Left lung (tissue), 10 donors: Measurements from ENCODE around the gene PTPN13. TPM values are rescaled to one million over a fixed set of nuclear protein-coding genes. Genes with fewer than 3 reads are reported as not detected.

ENCODE experiments used
- ATAC-seq: fragments of 200-7000 bp; cut with Tn5 transposase; one replicate; pipeline ENCODE4 v1.9.1; 2020; ENCODE audit warnings: moderate library complexity
- DNase-seq, 4 donors: peaks; one replicate each; pipeline ENCODE4 v3.0.0-alpha.2; 2013 to 2020
- H3K27ac ChIP-seq, 2 donors: fragments of 200-600 bp; sonication (generic) in 1 of 2; one replicate each; pipeline versions ENCODE4 v1.5.0 to v1.8.0; 2020 to 2021
- H3K27me3 ChIP-seq, 2 donors: fragments of 200-600 bp; sonication (generic) in 1 of 2; one replicate each; pipeline versions ENCODE4 v1.5.0 to v1.8.0; 2020 to 2021
- H3K36me3 ChIP-seq, 2 donors: fragments of 200-600 bp; sonication (generic) in 1 of 2; one replicate each; pipeline versions ENCODE4 v1.5.0 to v1.8.0; 2020 to 2021
- H3K4me1 ChIP-seq, 2 donors: fragments of 200-600 bp; one replicate each; pipeline ENCODE4 v1.8.0; 2021
- H3K4me3 ChIP-seq, 2 donors: fragments of 200-600 bp; sonication (generic) in 1 of 2; one replicate each; pipeline versions ENCODE4 v1.5.0 to v1.8.0; 2020 to 2021; ENCODE audit warnings: mild to moderate bottlenecking in 1 of 2
- H3K9me3 ChIP-seq, 2 donors: fragments of 200-600 bp; sonication (generic) in 1 of 2; one replicate each; pipeline versions ENCODE4 v1.5.0 to v1.8.0; 2020 to 2021
- CTCF ChIP-seq, 2 donors: fragments of 200-600 bp; sonication (generic) in 1 of 2; IDR thresholded peaks; one replicate each; pipeline versions ENCODE4 v1.5.0 to v1.8.0; 2021; ENCODE audit warnings: antibody characterized with exemption in 2 of 2
- intact Hi-C, 2 donors: fragments of 100-400 bp; cut with DNase I; formaldehyde crosslinking; loops; one replicate each; pipeline versions ENCODE4 v1.11.2 to v1.14.2; 2022
- polyA plus RNA-seq, 6 donors: library from polyadenylated mRNA; unstranded; fragments of 120-200 nt; gene quantifications; one replicate each; pipeline ENCODE4 v1.2.1, GENCODE V29; 2013; ENCODE audit not compliant: insufficient read length in 6 of 6
- total RNA-seq, 2 donors: library from RNA; stranded (reverse); fragmentation: NEBNext Ultra II Directional; extraction: Animal tissue kit (Norgen Biotek cat#: 25700); gene quantifications; one replicate each; pipeline ENCODE4 v1.2.1, GENCODE V29; 2021
- donor health status: DM: no; HTN: yes; CAD: no.
- donor health status: DM: no; HTN: no; CAD: no.

The PTPN13 gene
- total and polyA plus RNA-seq, 8 donors: 59.0 to 159 (median 95.6) TPM

GRCh38 chr4:86670756-86671155 is 76.6 kb downstream of the PTPN13 start:
- no peak for DNase-seq
- H3K27ac ChIP-seq: no peak overlapping the region
- ATAC-seq: peak; percentile 56
- H3K4me3 ChIP-seq: no peak overlapping the region
- intact Hi-C loops: no loop called here
- H3K36me3 ChIP-seq: no peaks in the 10 kb centered on the region
- no peaks in the 10 kb centered on the region for H3K27me3 ChIP-seq
- no peaks in the 10 kb centered on the region for H3K9me3 ChIP-seq
- TF ChIP-seq CTCF (IDR thresholded peaks at IDR 0.05): no peak
- no peaks in the 10 kb centered on the region for H3K4me1 ChIP-seq

GRCh38 chr4:86675548-86675947 is 81.4 kb downstream of the PTPN13 start:
- Histone ChIP-seq H3K27ac (no peak overlapping the region), H3K4me3 (no peak overlapping the region), H3K36me3 (no peaks in the 10 kb centered on the region), H3K4me1 (no peaks in the 10 kb centered on the region), H3K27me3 (no peaks in the 10 kb centered on the region), H3K9me3 (no peaks in the 10 kb centered on the region)
- intact Hi-C loops: no loop called here
- DNase-seq: no peak
- no peak for TF ChIP-seq CTCF (IDR thresholded peaks at IDR 0.05)
- ATAC-seq: no peak

- H3K36me3 ChIP-seq: no peaks in the 10 kb centered on the region
- no peaks in the 10 kb centered on the region for H3K27me3 ChIP-seq
- H3K27ac ChIP-seq: no peak overlapping the region
- no peak for TF ChIP-seq CTCF (IDR thresholded peaks at IDR 0.05)
- intact Hi-C loops: no loop called here
- DNase-seq: no peak
- no peaks in the 10 kb centered on the region for H3K9me3 ChIP-seq
- no peaks in the 10 kb centered on the region for H3K4me1 ChIP-seq
- no peak for ATAC-seq
- no peak overlapping the region for H3K4me3 ChIP-seq
These were observed 84.7 kb downstream of the PTPN13 start for GRCh38 chr4:86678796-86679195.

GRCh38 chr4:86679441-86679840 is 85.3 kb downstream of the PTPN13 start:
- Histone ChIP-seq H3K4me1 (no peaks in the 10 kb centered on the region), H3K9me3 (no peaks in the 10 kb centered on the region), H3K27ac (no peak overlapping the region), H3K36me3 (no peaks in the 10 kb centered on the region), H3K27me3 (no peaks in the 10 kb centered on the region), H3K4me3 (no peak overlapping the region)
- intact Hi-C loops: no loop called here
- DNase-seq: no peak
- no peak for TF ChIP-seq CTCF (IDR thresholded peaks at IDR 0.05)
- ATAC-seq: no peak

GRCh38 chr4:86683167-86683566 is 89.1 kb downstream of the PTPN13 start:
- no peak overlapping the region for H3K27ac ChIP-seq
- H3K36me3 ChIP-seq: no peaks in the 10 kb centered on the region
- no peak for ATAC-seq
- no peak overlapping the region for H3K4me3 ChIP-seq
- no peaks in the 10 kb centered on the region for H3K4me1 ChIP-seq
- DNase-seq: no peak
- no peaks in the 10 kb centered on the region for H3K27me3 ChIP-seq
- no peak for TF ChIP-seq CTCF (IDR thresholded peaks at IDR 0.05)
- intact Hi-C loops: no loop called here
- H3K9me3 ChIP-seq: no peaks in the 10 kb centered on the region
